Measurements from ENCODE around the gene MMP24OS.
"Not testable (repeated sequence)": the region's sequence is repeated elsewhere in the genome, so short reads cannot be mapped to it uniquely, and the experiment has no call there.

The MMP24OS gene

DNA sequence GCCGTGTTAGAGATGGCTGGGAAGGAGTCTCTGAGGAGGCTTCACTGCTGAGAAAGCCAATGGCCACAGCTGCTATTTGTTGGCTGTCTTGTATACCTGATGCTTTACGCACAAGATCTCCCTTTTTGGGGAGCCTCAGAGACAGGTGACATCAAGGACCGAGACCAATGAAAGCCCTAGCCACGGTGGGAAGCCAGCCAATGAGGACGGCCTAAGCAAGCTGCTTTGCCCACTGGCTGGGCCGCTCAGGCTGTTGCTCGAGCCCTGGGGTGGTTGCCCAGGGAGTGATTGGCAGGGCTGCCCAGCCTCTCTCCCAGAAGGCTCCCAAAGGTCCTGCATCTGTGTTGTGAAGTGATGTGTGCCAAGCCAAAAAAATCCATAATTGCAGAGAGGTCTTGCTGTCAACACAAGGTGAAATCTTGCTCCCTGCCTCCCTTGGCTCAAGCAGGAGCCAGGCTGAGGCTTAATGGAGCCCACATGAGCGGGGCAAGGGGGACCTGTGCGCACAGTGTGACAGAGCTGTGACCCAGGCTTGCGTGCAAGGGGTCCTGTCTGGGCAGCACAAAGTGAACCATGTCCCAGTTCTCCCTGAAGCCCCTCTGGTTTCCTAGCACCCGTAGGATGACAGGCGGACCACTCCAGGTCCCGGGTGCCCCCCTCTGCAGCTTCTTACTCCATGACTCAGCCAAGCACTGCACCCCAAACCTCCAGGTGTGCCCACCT is 4.3 kb downstream of the MMP24OS start:
- DNase-seq, result no peak

DNA sequence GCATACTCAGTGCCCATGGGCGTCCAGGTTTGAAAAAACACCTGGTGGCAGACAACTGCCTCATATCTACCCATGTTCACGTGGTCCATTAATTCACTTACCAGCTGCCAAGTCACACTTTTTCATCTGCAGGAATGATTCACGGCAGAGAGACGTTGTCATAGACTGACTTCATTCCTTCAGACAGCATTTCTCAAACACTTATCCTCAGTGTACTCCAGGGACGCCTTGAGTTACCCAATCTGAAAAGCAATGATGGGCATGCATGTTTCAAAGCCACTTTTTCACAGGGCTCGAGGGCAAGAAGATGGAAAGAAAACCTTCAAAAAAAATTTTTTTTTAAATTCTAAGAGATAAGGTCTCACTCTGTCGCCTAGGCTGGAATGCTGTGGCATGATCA is 6.0 kb downstream of the MMP24OS start:
- DNase-seq, result no peak

DNA sequence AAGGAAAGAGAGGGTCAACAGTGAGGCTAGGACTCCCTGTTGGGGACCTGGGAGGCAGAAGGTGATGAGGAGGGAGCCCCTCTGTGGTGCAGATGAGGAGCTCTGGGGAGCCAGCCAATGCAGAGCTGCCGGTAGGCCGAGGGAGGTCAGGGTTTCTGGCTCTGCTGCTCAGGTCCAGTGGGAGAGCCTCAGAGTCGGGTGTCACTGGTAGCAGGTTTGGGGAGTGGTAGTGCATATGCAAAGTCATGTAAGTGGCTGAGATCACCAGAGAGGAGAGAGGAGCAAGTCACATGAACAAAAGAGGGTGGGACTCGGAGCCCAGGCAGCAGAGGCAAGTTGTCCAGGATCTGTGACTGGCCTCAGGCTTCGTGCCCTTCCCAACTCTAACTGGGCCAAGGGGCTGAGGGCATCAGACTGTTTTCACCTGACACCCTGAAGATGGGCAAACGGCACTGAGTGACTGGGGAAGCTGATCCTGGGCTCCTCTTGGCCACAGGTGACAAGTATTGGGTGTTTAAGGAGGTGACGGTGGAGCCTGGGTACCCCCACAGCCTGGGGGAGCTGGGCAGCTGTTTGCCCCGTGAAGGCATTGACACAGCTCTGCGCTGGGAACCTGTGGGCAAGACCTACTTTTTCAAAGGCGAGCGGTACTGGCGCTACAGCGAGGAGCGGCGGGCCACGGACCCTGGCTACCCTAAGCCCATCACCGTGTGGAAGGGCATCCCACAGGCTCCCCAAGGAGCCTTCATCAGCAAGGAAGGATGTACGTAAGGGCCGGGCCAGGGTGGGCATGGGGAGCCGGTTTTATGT is 6.6 kb downstream of the MMP24OS start:
- DNase-seq, result no peak

DNA sequence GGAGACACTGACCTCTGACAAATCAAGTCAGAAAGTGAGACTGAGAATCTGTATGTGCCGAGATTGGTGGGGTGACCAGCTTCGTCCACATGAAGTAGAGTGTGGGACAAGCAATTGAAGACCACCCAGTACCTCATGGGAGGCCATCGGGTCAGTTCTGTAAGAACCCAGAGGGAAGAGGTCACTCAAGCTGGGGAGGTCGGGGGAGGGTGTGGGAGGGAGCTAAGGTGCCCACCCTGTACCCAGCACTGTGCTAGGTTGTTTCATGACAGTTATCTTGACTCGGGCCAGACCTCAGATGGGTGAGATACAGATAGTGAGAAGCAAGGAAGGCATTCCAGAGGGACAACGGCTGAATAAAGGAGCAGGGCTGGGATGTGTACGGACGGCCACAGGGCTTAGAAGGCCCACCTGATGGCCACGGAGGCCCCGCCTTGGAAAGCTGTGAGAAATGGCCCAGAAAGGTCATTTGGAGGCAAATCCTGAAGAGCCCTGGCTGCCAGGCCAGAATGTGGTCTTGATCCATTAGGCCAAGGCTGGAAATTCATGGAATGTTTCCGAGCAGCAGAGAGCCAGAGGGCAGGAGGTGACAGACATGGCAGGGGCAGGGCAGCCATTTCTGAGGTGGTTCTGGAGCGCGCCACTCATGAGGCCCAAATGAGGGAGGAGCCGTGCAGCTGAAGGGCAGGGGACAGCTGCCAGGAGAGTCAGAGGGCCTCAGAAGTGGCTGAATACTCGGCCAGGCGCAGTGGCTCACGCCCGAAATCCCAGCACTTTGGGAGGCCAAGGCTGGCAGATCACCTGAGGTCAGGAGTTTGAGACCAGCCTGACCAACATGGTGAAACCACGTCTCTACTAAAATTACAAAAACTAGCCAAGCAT is 7.7 kb downstream of the MMP24OS start:
- DNase-seq, result no peak

DNA sequence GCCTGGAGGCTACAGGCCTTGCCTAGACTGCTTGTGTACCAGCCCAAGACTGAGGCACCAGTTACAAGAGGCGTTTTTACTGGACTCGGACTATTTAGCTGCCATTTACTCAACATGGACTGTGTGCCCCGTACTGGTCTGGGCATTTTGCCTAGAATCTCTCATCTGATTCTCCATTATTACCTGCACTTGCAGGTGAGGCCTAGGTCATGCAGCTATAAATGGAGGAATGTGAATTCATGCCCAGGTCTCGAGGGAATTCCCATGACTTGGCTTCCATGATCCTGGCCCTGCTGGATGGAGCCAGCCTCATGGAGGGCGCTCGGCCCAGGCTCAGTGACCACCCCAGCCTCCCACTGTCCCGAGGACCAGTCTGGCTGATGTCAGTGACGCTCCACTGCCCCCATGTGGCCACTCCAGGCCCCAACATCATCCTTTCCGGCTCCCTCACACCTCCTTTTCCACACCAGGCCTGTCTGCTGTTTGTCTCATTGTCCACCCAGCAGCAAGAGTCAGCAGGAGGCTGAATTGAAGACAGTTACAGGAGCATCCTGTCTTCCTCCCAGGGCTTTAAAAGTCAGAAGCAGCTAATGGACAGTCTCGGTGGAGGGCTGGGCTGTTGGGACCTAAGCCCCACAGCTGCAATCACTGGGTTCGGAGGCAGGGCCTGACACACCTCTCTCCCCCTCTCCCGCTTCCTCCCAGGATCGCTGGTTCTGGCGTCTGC is 8.7 kb downstream of the MMP24OS start:
- peak; percentile 45 for DNase-seq

DNA sequence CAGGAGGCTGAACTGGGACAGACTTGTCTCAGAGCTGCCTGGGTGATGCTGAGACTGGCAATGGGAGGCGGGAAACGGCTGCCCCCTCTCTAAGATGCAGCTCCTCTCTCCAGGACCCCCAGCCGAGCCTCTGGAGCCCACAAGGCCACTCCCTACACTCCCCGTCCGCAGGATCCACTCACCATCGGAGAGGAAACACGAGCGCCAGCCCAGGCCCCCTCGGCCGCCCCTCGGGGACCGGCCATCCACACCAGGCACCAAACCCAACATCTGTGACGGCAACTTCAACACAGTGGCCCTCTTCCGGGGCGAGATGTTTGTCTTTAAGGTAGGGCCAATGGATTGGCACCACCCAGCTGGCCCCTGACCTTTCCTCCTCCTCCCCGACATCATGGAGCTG is 10.8 kb downstream of the MMP24OS start:
- DNase-seq, result no peak

DNA sequence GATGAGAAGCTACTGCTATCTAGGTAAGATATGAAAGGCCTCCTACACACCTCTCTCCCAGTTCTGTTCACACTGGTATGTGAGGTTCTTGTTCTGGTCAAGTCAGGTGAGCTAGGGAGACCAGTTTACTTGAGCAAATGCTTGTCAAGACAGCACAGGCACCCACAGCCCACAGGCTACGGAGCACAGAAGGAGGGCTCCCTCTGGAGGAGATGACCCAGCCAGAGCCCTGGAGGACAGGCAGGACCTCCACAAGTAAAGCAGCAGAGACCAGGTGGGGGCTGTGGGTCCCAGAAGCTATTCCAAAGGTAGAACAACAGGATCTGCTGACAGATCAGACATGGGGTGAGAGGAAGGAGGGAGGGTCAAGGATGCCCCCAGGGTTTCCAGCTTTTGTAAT is 13.2 kb downstream of the MMP24OS start:
- DNase-seq, result no peak

DNA sequence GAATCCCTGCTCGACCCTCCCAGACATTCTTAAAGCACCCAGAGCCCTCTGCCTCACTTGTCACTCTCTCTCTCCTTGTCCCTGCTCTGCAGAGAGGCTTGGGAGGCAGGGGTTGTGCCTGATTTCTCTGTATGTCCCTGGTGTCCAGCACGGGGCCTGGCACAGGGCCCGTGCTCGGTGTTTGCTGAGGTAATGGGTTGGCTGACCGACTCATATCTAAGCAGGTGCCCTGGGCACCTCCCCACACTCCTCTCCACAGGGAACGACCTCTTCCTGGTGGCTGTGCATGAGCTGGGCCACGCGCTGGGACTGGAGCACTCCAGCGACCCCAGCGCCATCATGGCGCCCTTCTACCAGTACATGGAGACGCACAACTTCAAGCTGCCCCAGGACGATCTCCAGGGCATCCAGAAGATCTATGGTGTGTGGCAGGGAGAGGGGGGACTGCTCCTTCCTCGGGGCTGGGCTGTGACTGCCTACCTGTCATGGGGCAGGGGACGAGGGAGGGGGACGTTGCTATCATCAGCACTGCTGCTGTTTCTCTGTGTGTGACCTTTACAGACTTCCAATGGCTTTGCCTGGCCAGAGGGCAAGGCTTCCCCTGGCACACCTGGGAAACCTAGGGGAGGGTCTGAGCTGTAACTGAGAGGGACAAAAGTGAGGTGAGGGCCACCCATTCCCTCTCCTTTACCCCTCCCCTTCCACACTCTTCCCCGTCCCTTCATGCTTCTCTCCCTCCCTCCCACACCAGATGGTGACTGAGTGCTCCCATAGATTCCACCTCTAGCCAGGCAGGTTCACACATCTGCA is 14.2 kb downstream of the MMP24OS start:
- DNase-seq, result no peak

DNA sequence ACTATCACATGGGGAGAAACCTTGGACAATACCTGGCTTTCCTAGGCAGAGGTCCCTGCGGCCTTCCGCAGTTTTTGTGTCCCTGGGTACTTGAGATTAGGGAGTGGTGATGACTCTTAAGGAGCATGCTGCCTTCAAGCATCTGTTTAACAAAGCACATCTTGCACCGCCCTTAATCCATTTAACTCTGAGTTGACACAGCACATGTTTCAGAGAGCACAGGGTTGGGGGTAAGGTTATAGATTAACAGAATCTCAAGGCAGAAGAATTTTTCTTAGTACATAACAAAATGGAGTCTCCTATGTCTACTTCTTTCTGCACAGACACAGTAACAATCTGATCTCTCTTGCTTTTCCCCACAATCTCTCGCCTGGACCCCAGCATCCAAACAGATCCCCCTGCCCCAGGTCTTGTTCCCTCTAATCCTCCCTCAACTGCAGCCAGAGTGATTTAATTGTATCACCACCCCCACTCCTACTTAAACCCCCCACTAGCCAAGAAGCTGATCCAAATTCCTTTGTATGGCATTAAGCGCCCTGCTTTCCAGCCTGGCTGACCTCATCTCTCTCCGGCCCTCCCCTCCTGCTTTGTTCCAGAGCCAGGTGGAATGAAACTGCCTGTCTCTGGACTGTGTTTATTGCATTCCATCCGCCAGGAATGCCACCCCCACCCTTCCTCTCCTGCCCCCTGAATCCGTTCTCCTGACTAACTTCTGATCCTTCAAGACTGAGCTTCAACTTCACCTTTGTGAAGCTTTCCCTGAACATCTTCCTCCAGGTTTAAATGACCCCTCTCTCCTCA is 15.0 kb downstream of the MMP24OS start:
- not testable (repeated sequence) for DNase-seq

DNA sequence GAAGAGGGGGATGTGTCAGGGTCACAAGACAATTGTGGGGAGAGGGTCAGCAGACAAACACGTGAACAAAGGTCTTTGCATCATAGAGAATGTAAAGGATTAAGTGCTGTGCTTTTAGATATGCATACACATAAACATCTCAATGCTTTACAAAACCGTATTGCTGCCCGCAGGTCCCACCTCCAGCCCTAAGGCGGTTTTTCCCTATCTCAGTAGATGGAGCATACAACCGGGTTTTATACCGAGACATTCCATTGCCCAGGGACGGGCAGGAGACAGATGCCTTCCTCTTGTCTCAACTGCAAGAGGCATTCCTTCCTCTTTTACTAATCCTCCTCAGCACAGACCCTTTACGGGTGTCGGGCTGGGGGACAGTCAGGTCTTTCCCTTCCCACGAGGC is 15.6 kb downstream of the MMP24OS start:
- DNase-seq, result not testable (repeated sequence)

DNA sequence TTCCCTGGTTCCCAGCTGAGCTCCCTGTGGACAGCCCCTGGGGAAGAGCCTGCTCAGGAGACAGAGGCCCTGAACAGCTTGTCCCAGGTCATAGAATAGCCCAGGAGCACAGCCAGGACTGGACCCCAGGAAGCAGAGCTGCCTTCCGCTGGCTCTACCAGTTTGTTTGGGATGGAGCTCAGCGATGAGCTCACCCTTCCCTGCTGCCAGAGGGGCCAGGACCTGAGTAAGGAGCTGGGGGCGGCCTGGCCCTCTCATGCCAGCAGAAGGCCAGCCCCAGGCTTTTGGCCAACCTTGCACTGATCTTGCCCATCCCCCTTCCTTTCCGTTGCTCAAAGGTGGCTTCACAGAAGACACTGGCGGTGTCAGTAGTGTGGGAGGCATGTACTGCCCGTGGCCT is 17.5 kb downstream of the MMP24OS start:
- no peak for DNase-seq

DNA sequence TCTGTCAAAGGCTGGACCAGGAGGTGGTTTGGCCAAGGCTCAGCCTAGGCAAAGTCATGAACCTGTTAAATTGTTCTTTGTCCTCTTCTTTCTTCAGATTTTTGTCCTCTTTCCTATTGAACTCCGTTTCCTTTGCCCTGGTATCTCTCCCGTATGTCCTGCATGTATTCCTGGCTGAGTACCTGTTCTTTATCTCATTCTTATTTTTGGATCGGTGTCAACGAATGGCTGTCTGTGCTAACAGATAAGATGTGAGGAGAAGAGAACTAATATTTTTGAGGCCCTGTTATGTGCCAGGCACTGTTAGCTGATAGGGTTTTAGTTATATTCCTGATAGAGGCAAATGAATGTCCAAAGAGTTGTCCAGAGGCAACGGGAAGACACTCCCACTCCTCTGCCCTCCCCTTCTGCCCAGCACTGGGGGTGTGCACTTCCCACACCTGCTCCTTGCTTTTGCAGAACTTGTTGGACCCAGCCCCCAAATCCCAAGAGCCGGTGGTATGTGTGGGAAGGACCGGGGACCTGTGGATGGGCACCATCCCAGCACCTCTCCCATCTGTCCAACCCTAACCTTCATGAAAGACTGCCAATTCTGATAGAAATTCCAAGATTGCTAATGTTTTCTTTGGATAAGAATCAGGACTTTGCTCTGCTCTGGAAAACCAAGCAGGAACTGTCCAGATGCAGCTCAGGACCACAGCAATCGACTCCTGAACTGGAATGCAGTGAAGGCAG is 20.6 kb downstream of the MMP24OS start:
- DNase-seq, result no peak

DNA sequence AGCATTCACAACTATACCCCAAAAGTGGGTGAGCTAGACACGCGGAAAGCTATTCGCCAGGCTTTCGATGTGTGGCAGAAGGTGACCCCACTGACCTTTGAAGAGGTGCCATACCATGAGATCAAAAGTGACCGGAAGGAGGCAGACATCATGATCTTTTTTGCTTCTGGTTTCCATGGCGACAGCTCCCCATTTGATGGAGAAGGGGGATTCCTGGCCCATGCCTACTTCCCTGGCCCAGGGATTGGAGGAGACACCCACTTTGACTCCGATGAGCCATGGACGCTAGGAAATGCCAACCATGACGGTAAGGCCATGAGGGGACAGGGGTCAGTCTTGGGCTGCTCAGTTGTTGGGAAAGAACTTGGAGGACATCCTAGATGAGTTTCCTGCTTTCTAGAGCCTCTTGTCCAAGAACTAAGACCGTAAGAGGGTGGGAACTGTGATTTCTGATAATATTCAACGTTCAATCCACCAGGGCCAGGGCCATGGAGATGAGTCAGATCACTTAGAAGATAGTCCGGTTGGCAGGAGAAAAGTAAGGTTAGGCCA is 23.4 kb downstream of the MMP24OS start:
- DNase-seq, result no peak

DNA sequence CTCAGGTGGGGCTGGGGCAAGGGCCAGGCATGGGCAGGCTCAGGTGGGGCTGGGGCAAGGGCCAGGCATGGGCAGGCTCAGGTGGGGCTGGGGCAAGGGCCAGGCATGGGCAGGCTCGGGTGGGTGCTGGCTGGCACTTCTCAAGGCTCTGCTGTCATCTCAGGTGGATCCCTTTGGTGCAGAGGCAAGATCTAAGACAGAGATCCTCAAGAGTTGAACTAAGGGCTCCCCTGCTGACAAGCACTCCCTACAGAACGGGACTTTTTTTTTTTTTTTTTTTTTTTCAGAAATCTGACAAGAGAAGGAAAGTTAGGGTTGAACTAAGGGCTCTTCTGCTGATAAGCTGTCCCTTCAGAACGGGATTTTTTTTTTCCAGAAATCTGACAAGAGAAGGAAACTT is 24.9 kb downstream of the MMP24OS start:
- DNase-seq, result no peak

DNA sequence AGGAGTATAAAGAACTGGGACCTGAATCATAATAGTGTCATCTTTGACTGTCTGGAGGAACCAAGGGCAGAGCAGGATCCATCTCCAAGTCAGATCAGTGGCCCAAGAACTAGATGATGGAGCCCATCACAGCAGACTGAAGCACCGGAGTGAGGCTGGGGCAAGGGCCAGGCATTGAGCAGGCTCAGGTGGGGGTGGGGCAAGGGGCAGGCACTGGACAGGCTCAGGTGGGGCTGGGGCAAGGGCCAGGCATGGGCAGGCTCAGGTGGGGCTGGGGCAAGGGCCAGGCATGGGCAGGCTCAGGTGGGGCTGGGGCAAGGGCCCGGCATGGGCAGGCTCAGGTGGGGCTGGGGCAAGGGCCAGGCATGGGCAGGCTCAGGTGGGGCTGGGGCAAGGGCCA is 25.3 kb downstream of the MMP24OS start:
- not testable (repeated sequence) for DNase-seq

DNA sequence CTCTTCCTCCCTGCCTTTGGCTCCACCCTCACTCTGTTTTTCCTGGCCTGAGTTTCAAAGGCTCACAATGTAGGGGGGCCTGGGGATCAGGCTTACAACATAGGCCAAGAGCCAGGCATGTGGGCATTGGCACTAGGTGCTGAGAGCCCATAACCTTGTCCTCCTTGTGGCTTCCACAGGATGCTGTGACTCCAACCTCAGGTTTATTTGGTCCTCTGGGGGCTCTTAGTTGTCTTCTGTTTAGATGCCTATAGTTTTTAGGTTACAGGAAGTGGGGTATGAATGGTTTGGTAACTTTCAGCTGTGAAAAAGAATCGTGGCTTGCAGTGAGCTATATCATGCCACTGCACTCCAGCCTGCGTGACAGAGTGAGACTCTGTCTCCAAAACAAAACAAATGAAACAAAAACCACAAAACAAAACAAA is 25.9 kb downstream of the MMP24OS start:
- DNase-seq, result no peak

DNA sequence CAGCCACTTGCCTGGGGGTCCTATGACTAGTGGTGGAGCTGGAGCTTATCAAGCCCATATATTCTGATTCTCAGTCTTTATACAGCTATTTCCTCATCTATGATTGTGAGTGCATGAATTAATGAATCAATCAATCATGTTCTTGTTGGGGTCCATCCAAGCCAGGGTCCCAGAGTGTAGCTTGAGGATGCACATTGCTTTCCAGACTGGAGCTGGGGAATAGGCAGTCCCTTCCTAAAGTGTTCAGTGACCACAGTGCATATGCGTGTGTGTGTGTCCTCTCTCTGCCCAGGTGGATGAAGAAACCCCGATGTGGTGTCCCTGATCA is 26.3 kb downstream of the MMP24OS start:
- no peak for DNase-seq

DNA sequence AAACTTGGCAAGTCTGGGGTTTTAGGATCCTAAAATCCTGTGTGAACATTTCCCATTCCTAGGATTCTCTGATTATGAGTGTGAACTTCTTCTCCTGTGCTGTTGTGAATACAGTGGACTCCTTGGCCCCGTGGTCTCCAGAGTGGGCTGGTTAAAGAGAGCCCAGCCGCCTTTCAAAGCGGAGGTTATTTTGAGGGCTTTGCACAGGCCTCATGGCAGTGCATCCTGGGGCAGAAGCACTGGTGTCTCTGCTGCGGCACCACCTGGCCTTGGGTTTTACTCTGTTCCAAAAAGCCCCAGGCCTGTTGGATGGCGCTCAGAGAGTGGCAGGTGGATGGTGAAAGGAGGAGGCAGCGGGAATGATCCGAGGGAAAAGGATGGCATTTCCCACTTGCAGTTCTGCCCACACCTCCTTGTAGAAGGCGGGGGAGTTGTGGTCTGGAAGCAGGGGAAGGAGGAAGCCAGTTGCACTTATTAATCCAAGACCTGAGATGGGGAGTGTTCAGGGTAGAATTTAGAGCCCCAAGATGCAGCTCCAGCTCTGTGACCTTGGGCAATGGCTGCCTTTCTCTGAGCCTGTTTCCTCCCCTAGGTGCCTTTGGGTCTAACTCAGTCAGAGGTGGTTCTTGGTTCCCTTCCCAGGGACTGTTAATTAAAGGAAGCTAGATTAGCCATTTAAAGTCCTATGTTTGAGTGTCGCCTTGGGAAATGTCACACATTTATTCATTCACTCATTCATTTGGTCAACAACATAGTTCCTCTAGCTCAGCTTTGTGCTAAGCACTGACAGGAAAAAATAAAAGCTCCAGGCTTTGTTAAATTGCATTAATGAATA is 29.1 kb downstream of the MMP24OS start:
- DNase-seq, result no peak

DNA sequence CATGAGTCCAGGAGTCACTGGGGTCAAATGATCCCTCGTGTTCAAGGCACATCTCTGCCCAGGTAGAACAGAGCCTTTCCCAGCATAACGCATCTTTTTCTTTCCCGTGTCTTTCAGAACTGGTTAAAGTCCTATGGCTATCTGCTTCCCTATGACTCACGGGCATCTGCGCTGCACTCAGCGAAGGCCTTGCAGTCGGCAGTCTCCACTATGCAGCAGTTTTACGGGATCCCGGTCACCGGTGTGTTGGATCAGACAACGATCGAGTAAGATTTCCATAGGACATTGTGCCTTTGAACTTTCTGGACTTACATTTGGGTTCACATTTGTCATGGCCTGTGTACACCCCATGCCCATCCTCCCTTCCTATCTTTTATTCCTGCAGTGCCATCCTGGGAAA is 31.2 kb downstream of the MMP24OS start:
- DNase-seq, result no peak

Measured in stimulated activated CD4-positive, alpha-beta T cell treated with anti-CD3 and anti-CD28 coated beads, Interleukin-4, amount 100 ng/mL, for 1 hour (primary cell).